Type B pancreatic cell (in vitro differentiated cells): ENCODE data around the gene CDK17. TPM values are rescaled to one million over a fixed set of nuclear protein-coding genes. Genes with fewer than 3 reads are reported as not detected.

Experiments used
- DNase-seq: peaks from one replicate; pipeline ENCODE4 v3.0.0; 2021; ENCODE audit warnings: mixed read lengths; ENCODE audit not compliant: unreplicated experiment; ENCODE audit errors: extremely low spot score
- H3K27ac Mint-ChIP-seq: 2 replicates; pipeline ENCODE4 v1.8.0; 2021; ENCODE audit warnings: mild to moderate bottlenecking, mixed read lengths
- H3K27me3 Mint-ChIP-seq: 2 replicates; pipeline ENCODE4 v1.8.0; 2021; ENCODE audit warnings: mixed read lengths
- H3K36me3 Mint-ChIP-seq: 2 replicates; pipeline ENCODE4 v1.8.0; 2021; ENCODE audit warnings: mixed read lengths
- H3K4me1 Mint-ChIP-seq: one replicate; pipeline ENCODE4 v1.8.0; 2021; ENCODE audit warnings: mixed read lengths; ENCODE audit not compliant: unreplicated experiment
- H3K4me3 Mint-ChIP-seq: 2 replicates; pipeline ENCODE4 v1.8.0; 2021; ENCODE audit warnings: mild to moderate bottlenecking, mixed read lengths
- H3K9me3 Mint-ChIP-seq: 2 replicates; pipeline ENCODE4 v1.8.0; 2021; ENCODE audit warnings: mixed read lengths
- total RNA-seq: library from RNA; stranded (reverse); gene quantifications from 2 replicates; pipeline ENCODE4 v1.2.1, GENCODE V29; 2021; ENCODE audit warnings: low replicate concordance
- TF ChIP-seq, protein P1 (sequence below): fragments of 200-600 bp; sonication (generic); conservative IDR thresholded peaks from 2 replicates; pipeline ENCODE4 v1.5.0; 2021; ENCODE audit warnings: antibody characterized with exemption, mild to moderate bottlenecking

The CDK17 gene
- total RNA-seq, 1 donor from 2014 or later, result 25.2 TPM

- no peaks in the 10 kb centered on the region for H3K9me3 Mint-ChIP-seq
- no peak overlapping the region for H3K4me3 Mint-ChIP-seq
- no peaks in the 10 kb centered on the region for H3K4me1 Mint-ChIP-seq
- TF ChIP-seq, protein P1, sequence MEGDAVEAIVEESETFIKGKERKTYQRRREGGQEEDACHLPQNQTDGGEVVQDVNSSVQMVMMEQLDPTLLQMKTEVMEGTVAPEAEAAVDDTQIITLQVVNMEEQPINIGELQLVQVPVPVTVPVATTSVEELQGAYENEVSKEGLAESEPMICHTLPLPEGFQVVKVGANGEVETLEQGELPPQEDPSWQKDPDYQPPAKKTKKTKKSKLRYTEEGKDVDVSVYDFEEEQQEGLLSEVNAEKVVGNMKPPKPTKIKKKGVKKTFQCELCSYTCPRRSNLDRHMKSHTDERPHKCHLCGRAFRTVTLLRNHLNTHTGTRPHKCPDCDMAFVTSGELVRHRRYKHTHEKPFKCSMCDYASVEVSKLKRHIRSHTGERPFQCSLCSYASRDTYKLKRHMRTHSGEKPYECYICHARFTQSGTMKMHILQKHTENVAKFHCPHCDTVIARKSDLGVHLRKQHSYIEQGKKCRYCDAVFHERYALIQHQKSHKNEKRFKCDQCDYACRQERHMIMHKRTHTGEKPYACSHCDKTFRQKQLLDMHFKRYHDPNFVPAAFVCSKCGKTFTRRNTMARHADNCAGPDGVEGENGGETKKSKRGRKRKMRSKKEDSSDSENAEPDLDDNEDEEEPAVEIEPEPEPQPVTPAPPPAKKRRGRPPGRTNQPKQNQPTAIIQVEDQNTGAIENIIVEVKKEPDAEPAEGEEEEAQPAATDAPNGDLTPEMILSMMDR, result no peak
- no peak overlapping the region for H3K27ac Mint-ChIP-seq
- no peaks in the 10 kb centered on the region for H3K27me3 Mint-ChIP-seq
- H3K36me3 Mint-ChIP-seq, result peaks cover 58% of the 10 kb centered on the region
- no peak for DNase-seq
Measured at GRCh38 chr12:96285158-96285557, 115.1 kb downstream of the CDK17 start.

DNA sequence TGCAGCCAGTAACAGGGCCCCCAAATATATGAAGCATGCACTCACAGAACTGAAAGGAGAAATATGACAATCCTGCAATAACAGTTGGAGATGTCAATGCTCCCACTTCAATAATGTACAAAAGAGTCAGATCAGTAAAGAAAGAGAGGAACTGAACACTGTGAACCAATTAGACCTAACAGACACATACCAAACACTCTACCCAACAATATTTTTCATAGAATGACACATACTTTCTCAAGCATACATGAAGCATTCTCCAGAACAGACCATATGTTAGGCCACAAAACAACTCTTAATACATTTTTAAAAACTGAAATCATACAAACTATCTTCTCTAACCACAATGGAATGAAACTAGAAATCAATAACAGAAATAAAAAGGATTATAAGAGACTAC is 125.9 kb downstream of the CDK17 start:
- Mint-ChIP-seq H3K27me3 (no peaks in the 10 kb centered on the region), H3K9me3 (no peaks in the 10 kb centered on the region), H3K4me3 (no peak overlapping the region), H3K36me3 (peaks cover 41% of the 10 kb centered on the region), H3K4me1 (no peaks in the 10 kb centered on the region), H3K27ac (no peak overlapping the region)
- TF ChIP-seq, protein P1, result no peak
- no peak for DNase-seq

GRCh38 chr12:96271469-96272199 is 128.6 kb downstream of the CDK17 start:
- H3K27ac Mint-ChIP-seq, result no peak overlapping the region
- DNase-seq, result no peak
- H3K36me3 Mint-ChIP-seq, result peaks cover 32% of the 10 kb centered on the region

DNA sequence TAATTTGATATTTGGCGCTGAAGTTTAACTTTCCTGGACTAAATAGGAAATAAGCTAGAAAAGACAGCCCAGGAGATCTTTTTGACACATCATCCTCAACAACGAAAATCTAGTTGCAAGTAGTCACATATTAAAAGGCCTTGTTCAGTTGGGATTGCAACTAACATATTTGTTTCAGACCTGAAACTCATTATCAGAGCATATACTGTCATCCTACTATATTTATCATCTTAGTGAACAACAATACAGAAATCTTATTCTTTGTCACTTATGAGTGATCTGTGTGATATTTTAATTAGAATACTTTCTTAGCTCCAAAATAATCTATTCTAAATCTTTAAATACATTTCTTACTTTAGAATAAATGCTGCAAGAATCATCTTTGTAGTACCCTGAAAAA is 134.0 kb downstream of the CDK17 start:
- H3K27me3 Mint-ChIP-seq, result no peaks in the 10 kb centered on the region
- no peaks in the 10 kb centered on the region for H3K9me3 Mint-ChIP-seq
- H3K4me1 Mint-ChIP-seq, result no peaks in the 10 kb centered on the region
- DNase-seq, result no peak
- no peak overlapping the region for H3K27ac Mint-ChIP-seq
- TF ChIP-seq, protein P1, result no peak
- no peak overlapping the region for H3K4me3 Mint-ChIP-seq
- H3K36me3 Mint-ChIP-seq, result peaks cover 34% of the 10 kb centered on the region

More at GRCh38 chr12:96271469-96272199, 128.6 kb downstream of the CDK17 start:
- TF ChIP-seq, protein P1, result no peak
- Mint-ChIP-seq H3K4me1 (no peaks in the 10 kb centered on the region), H3K4me3 (no peak overlapping the region), H3K9me3 (no peaks in the 10 kb centered on the region), H3K27me3 (no peaks in the 10 kb centered on the region)

- no peak overlapping the region for H3K27ac Mint-ChIP-seq
- peaks cover 37% of the 10 kb centered on the region for H3K36me3 Mint-ChIP-seq
- no peak overlapping the region for H3K4me3 Mint-ChIP-seq
- no peak for DNase-seq
- TF ChIP-seq, protein P1, result no peak
- H3K27me3 Mint-ChIP-seq, result no peaks in the 10 kb centered on the region
- H3K9me3 Mint-ChIP-seq, result no peaks in the 10 kb centered on the region
- no peaks in the 10 kb centered on the region for H3K4me1 Mint-ChIP-seq
Measured at GRCh38 chr12:96265836-96266235, 134.4 kb downstream of the CDK17 start.
